Skeletal muscle satellite cell (primary cell): ENCODE data around the gene BICD1. TPM values are rescaled to one million over a fixed set of nuclear protein-coding genes. Genes with fewer than 3 reads are reported as not detected.
A peak's percentile ranks its signal among the peaks of the same experiment; 100 is the strongest.

ENCODE experiments used
- H3K27me3 ChIP-seq: 2 replicates; pipeline ENCODE4 v1.7.0; 2013; ENCODE audit warnings: low read length; ENCODE audit not compliant: control insufficient read depth, insufficient read depth
- H3K36me3 ChIP-seq: 2 replicates; pipeline ENCODE4 v1.7.0; 2013; ENCODE audit warnings: mild to moderate bottlenecking, control low read depth, low read length; ENCODE audit not compliant: insufficient read depth
- H3K4me1 ChIP-seq: 2 replicates; pipeline ENCODE4 v1.7.0; 2013; ENCODE audit warnings: low read length; ENCODE audit not compliant: control insufficient read depth, insufficient read depth
- H3K4me2 ChIP-seq: 2 replicates; pipeline ENCODE4 v1.7.0; 2013; ENCODE audit warnings: mild to moderate bottlenecking, low read length
- H3K4me3 ChIP-seq: 2 replicates; pipeline ENCODE4 v1.7.0; 2013; ENCODE audit warnings: low read length
- H3K9ac ChIP-seq: 2 replicates; pipeline ENCODE4 v1.7.0; 2013; ENCODE audit warnings: mild to moderate bottlenecking, low read depth, low read length, moderate library complexity
- H3K9me3 ChIP-seq: replicated peaks from 2 replicates; pipeline ENCODE4 v1.7.0; 2013; ENCODE audit warnings: mild to moderate bottlenecking, control low read depth, low read length
- total RNA-seq: library from RNA; depleted of rRNA; stranded (reverse); fragments of >200 nt; gene quantifications from 2 replicates; pipeline ENCODE4 v1.2.3, GENCODE V29; 2012; rRNA removed

BICD1 gene
- 14.7 and 15.5 TPM in 2 replicates for total RNA-seq

- no peaks in the 10 kb centered on the region for H3K9me3 ChIP-seq
- H3K36me3 ChIP-seq = peaks cover 5% of the 10 kb centered on the region
- peak within 1 kb of the TSS; percentile 98 for H3K9ac ChIP-seq
- H3K4me2 ChIP-seq = peak within 1 kb of the TSS; percentile 97
- H3K4me1 ChIP-seq = peaks cover 18% of the 10 kb centered on the region
- H3K27me3 ChIP-seq = no peaks in the 10 kb centered on the region
- H3K4me3 ChIP-seq = peak within 1 kb of the TSS; percentile 95
Observed at GRCh38 chr12:32106517-32107358, at the start of gene BICD1. TSS of gene BICD1 (plus strand) at chr12:32106847. CDS start at chr12:32107332, 485 bp downstream.

GRCh38 chr12:32061033-32061432, 45.6 kb upstream of the BICD1 start:
- H3K9ac ChIP-seq = no peak overlapping the region
- no peaks in the 10 kb centered on the region for H3K9me3 ChIP-seq
- no peaks in the 10 kb centered on the region for H3K27me3 ChIP-seq
- no peaks in the 10 kb centered on the region for H3K4me1 ChIP-seq
- no peak overlapping the region for H3K4me3 ChIP-seq
- no peaks in the 10 kb centered on the region for H3K36me3 ChIP-seq
- H3K4me2 ChIP-seq = no peak overlapping the region

DNA sequence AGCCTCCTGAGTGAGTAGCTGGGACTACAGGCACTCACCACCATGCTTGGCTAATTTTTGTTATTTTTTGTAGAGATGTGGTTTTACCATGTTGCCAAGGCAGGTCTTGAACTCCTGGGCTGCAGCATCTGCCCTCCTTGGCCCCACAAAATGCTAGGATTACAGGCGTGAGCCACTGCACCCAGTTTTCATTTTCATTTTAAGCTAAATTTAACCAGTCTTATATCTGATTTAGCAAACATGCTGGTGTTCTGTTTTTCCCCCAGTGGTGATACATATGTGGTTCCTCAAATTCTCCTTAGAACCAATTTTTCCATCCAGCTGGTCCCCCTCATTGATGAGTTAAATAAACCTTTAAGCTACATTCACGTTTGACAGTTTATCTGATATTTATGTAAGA, 43.8 kb upstream of the BICD1 start:
- Histone ChIP-seq H3K9me3 (no peaks in the 10 kb centered on the region), H3K4me1 (no peaks in the 10 kb centered on the region), H3K36me3 (no peaks in the 10 kb centered on the region), H3K27me3 (no peaks in the 10 kb centered on the region), H3K9ac (no peak overlapping the region), H3K4me2 (no peak overlapping the region), H3K4me3 (no peak overlapping the region)

DNA sequence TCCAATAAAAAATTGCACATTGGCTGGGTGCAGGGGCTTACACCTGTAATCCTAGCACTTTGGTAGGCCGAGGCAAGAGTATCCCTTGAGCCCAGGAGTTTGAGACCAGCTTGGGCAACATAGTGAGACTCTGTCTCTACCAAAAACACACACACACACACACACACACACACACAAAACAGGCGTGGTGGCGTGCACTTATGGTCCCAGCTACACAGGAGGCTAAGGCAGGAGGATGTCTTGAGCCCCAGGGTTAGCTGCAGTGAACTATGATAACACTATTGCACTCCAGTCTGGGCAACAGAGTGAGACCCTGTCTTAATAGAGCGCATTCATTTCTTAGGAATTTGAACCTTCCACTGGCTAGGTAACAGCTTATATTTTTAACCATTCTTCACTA, 42.9 kb upstream of the BICD1 start:
- H3K36me3 ChIP-seq = no peaks in the 10 kb centered on the region
- no peak overlapping the region for H3K4me2 ChIP-seq
- no peak overlapping the region for H3K9ac ChIP-seq
- H3K27me3 ChIP-seq = no peaks in the 10 kb centered on the region
- no peak overlapping the region for H3K4me3 ChIP-seq
- no peaks in the 10 kb centered on the region for H3K9me3 ChIP-seq
- H3K4me1 ChIP-seq = no peaks in the 10 kb centered on the region

DNA sequence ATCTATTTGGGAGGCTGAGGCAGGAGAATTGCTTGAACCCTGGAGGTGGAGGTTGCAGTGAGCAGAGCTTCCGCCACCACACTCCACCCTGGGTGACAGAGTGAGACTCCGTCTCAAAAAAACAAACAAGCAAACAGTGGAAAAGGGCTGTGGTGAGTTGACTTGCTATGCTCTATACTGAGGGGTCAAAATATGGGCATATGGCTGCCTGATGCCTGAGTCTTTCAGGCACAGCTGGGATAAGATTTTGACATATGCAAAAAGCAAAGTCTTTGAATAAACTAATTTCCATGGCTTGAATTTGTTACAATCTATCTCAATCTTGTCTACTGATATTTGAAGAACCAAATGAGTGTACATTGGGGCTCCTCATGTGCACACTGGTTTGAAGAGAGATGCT, 40.4 kb upstream of the BICD1 start:
- Histone ChIP-seq H3K27me3 (no peaks in the 10 kb centered on the region), H3K4me2 (no peak overlapping the region), H3K4me3 (no peak overlapping the region), H3K9me3 (no peaks in the 10 kb centered on the region), H3K9ac (no peak overlapping the region), H3K4me1 (no peaks in the 10 kb centered on the region), H3K36me3 (no peaks in the 10 kb centered on the region)

GRCh38 chr12:32069071-32069470, 37.6 kb upstream of the BICD1 start:
- H3K27me3 ChIP-seq = no peaks in the 10 kb centered on the region
- H3K4me1 ChIP-seq = no peaks in the 10 kb centered on the region
- H3K36me3 ChIP-seq = no peaks in the 10 kb centered on the region
- no peak overlapping the region for H3K4me2 ChIP-seq
- no peaks in the 10 kb centered on the region for H3K9me3 ChIP-seq
- no peak overlapping the region for H3K9ac ChIP-seq
- H3K4me3 ChIP-seq = no peak overlapping the region

DNA sequence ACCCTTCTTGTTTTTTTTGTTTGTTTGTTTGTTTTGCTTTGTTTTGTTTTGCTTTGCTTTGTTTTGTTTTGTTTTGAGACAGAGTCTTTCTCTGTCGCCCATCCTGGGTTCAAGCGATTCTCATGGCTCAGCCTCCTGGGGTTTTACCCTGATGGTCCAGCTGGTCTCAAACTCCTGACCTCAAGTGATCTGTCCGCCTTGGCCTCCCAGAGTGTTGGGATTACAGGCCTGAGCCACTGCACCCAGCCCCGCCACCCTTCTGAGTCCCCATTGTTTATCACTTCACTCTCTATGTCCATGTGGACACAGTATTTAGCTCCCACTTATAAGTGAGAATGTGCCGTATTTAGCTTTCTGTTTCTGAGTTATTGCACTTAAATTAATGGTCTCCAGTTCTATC, 36.9 kb upstream of the BICD1 start:
- Histone ChIP-seq H3K4me1 (no peaks in the 10 kb centered on the region), H3K9me3 (no peaks in the 10 kb centered on the region), H3K27me3 (no peaks in the 10 kb centered on the region), H3K36me3 (no peaks in the 10 kb centered on the region), H3K9ac (no peak overlapping the region), H3K4me3 (no peak overlapping the region), H3K4me2 (no peak overlapping the region)

DNA sequence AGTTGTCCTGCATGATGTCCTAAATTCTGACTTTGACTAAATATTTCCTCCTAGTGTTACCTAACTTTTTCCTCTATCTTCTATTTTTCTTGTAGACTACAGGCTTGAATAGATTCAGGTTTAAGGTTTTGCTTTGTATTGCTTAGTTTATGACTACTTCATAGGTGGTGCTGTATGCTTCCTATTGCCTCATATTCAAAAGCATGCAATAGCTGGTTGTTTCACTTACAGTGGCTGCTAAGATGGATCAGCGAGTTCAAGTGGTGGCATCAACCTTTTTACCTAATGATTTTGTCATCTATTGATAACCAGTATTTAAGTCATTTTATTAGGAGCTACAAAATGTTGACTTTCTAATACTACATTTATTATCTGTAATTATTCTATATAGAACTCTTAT, 36.3 kb upstream of the BICD1 start:
- Histone ChIP-seq H3K4me3 (no peak overlapping the region), H3K4me1 (no peaks in the 10 kb centered on the region), H3K27me3 (no peaks in the 10 kb centered on the region), H3K9ac (no peak overlapping the region), H3K9me3 (no peaks in the 10 kb centered on the region), H3K4me2 (no peak overlapping the region), H3K36me3 (no peaks in the 10 kb centered on the region)

DNA sequence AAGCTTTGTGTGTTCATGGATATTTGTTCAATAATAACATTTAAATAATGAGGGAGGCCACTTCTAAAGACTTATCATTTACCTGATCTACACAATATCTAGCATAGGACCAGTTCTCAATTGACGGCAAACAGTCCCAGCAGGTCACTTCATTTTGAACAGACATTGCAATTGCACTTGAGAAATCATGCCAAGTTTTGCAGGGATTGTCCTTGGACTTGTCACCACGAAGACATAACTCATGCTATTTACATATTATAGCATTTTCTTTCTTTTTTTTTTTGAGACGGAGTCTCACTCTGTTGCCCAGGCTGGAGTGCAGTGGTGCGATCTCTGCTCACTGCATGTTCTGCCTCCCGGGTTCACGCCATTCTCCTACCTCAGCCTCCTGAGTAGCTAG, 34.5 kb upstream of the BICD1 start:
- Histone ChIP-seq H3K27me3 (peaks cover 3% of the 10 kb centered on the region), H3K4me2 (no peak overlapping the region), H3K9me3 (no peaks in the 10 kb centered on the region), H3K4me3 (no peak overlapping the region), H3K36me3 (no peaks in the 10 kb centered on the region), H3K4me1 (no peaks in the 10 kb centered on the region), H3K9ac (no peak overlapping the region)

GRCh38 chr12:32074432-32074831, 32.2 kb upstream of the BICD1 start:
- no peaks in the 10 kb centered on the region for H3K4me1 ChIP-seq
- H3K27me3 ChIP-seq = peaks cover 3% of the 10 kb centered on the region
- H3K9ac ChIP-seq = no peak overlapping the region
- no peak overlapping the region for H3K4me2 ChIP-seq
- no peaks in the 10 kb centered on the region for H3K9me3 ChIP-seq
- no peak overlapping the region for H3K4me3 ChIP-seq
- H3K36me3 ChIP-seq = no peaks in the 10 kb centered on the region

DNA sequence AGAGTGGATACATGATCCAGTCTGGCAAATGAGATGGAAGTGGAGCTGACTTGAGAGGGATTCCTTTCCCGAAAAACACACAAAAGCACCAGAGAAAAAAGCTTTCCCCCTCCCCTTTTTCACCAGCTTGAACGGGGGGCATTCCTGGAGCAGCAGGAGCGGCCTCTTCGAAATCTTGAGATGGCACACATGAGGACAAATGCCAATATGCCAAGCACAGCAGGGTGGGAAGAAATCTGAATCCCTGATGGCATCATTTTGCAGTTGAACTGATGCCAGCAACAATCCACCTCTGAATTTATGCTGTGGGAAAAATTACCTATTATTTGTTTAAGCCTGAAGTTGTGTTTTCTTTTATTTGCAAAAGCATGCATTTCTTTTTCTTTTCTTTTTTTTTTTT, 29.7 kb upstream of the BICD1 start:
- no peaks in the 10 kb centered on the region for H3K36me3 ChIP-seq
- no peak overlapping the region for H3K4me3 ChIP-seq
- H3K9me3 ChIP-seq = no peaks in the 10 kb centered on the region
- H3K4me2 ChIP-seq = no peak overlapping the region
- peaks cover 3% of the 10 kb centered on the region for H3K27me3 ChIP-seq
- H3K9ac ChIP-seq = no peak overlapping the region
- H3K4me1 ChIP-seq = no peaks in the 10 kb centered on the region

GRCh38 chr12:32080435-32080834, 26.2 kb upstream of the BICD1 start:
- Histone ChIP-seq H3K4me1 (peaks cover 9% of the 10 kb centered on the region), H3K9me3 (no peaks in the 10 kb centered on the region), H3K4me3 (no peak overlapping the region), H3K36me3 (no peaks in the 10 kb centered on the region), H3K4me2 (no peak overlapping the region), H3K9ac (no peak overlapping the region), H3K27me3 (peaks cover 3% of the 10 kb centered on the region)
